Heart left ventricle (tissue), 16 donors: ENCODE measurements around the gene ABO. TPM values are rescaled to one million over a fixed set of nuclear protein-coding genes. Genes with fewer than 3 reads are reported as not detected.
"Not testable (repeated sequence)": the region's sequence is repeated elsewhere in the genome, so short reads cannot be mapped to it uniquely, and the experiment has no call there.

Experiments used
- ATAC-seq, 4 donors: fragments of 200-7000 bp; cut with Tn5 transposase; one replicate each; pipeline ENCODE4 v1.9.1; 2020 to 2022; ENCODE audit warnings: moderate library complexity in 4 of 4, mild to moderate bottlenecking in 3 of 4, moderate number of reproducible peaks in 1 of 4
- DNase-seq, 5 donors: peaks; one replicate each; pipeline ENCODE4 v3.0.0-alpha.2; 2020
- H3K27ac ChIP-seq, 12 donors: fragments of 200-600 bp; sonication (generic) in 4 of 12; one replicate each; pipeline versions ENCODE4 v1.5.0 to v1.8.0; 2016 to 2022; ENCODE audit warnings: mild to moderate bottlenecking in 2 of 12
- H3K27me3 ChIP-seq, 9 donors: fragments of 200-600 bp; sonication (generic) in 2 of 9; one replicate each; pipeline versions ENCODE4 v1.5.1 to v1.8.0; 2016 to 2022; ENCODE audit warnings: mild to moderate bottlenecking in 3 of 9
- H3K36me3 ChIP-seq, 9 donors: fragments of 200-600 bp; sonication (generic) in 2 of 9; one replicate each; pipeline versions ENCODE4 v1.5.0 to v1.8.0; 2018 to 2022; ENCODE audit warnings: mild to moderate bottlenecking in 2 of 9
- H3K4me1 ChIP-seq, 12 donors: fragments of 200-600 bp; sonication (generic) in 4 of 12; one replicate each; pipeline versions ENCODE4 v1.5.0 to v1.8.0; 2016 to 2022; ENCODE audit warnings: mild to moderate bottlenecking in 3 of 12
- H3K4me3 ChIP-seq, 12 donors: fragments of 200-600 bp; sonication (generic) in 4 of 12; one replicate each; pipeline versions ENCODE4 v1.5.0 to v1.8.0; 2017 to 2022; ENCODE audit warnings: mild to moderate bottlenecking in 9 of 12, moderate library complexity in 4 of 12
- H3K9me3 ChIP-seq, 12 donors: fragments of 200-600 bp; sonication (generic) in 4 of 12; one replicate each; pipeline versions ENCODE4 v1.5.0 to v1.8.0; 2016 to 2022; ENCODE audit warnings: mild to moderate bottlenecking in 1 of 12
- POLR2A ChIP-seq, 2 donors: fragments of 450-650 bp; IDR thresholded peaks; one replicate each; pipeline ENCODE4 v1.6.1; 2017; ENCODE audit warnings: antibody characterized with exemption in 2 of 2, mild to moderate bottlenecking in 2 of 2, moderate library complexity in 2 of 2
- WGBS, 4 donors: extraction: QIAGEN DNeasy Blood & Tissue Kit in 2 of 4; methylation state at CpG; one replicate each; pipeline versions ENCODE4 v1.1.5 to v1.1.7; 2013 to 2018; 5-methylcytosine and 5-hydroxymethylcytosine counted together
- intact Hi-C, 10 donors: fragments of 100-400 bp; cut with DNase I; formaldehyde crosslinking; loops; one replicate each; pipeline versions ENCODE4 v1.11.1 to v1.14.2; 2022
- polyA plus RNA-seq, 2 donors: library from polyadenylated mRNA; stranded (reverse); fragments of 200-250 nt; gene quantifications; one replicate each; pipeline ENCODE4 v1.2.3, GENCODE V29; 2013
- total RNA-seq, 9 donors: library from RNA; depleted of rRNA in 2 of 9; stranded (reverse); fragments of >200 nt in 2 of 9; fragmentation: NEBNext Ultra II Directional in 3 of 9; extraction: Animal tissue kit (Norgen Biotek cat#: 25700) in 3 of 9; gene quantifications; one replicate each; pipeline versions ENCODE4 v1.1.0 to v1.2.4, GENCODE V29; 2016 to 2023
- TF ChIP-seq, protein P1 (sequence below), 12 donors: fragments of 200-600 bp; sonication (generic) in 4 of 12; IDR thresholded peaks; one replicate each; pipeline versions ENCODE4 v1.5.0 to v1.8.0; 2018 to 2022; ENCODE audit warnings: antibody characterized with exemption in 12 of 12, mild to moderate bottlenecking in 5 of 12
- donor health status: ischemic (EF 13 %, LVEDD 7.1; RV severe dilation, severe dysfunction).
- donor health status: healthy with polysubstance abuse.
- donor health status: DM: no; HTN: yes; CAD: no.
- donor health status: DM: no; HTN: no; CAD: no.
- donor health status: ischemic (EF 25% LVEDD 6.9; RV normal size, moderate dysfunction).
- donor health status: ischemic (EF 25% LVEDD 5.7; RV mildly dilated, moderate dysfunction).
- donor health status: healthy.
- donor health status: DM: yes; HTN: yes; CAD: no.
- donor health status: ischemic (EF 35%, LVEDD 5.7; RV mildly dilated, moderate dysfunction).
- donor health status: nonischemic (EF 11% LVEDD 7.7; RV severe dilation, severe dysfunction).
- donor health status: DM: yes; HTN: yes; CAD: no.
- donor health status: PGD.
- donor health status: ischemic (EF 29% LVEDD 5.4; RV normal size, mild dysfunction).
- donor health status: nonischemic (EF 23%, LVEDD 6.1; RV moderate dilation, normal function).

The ABO gene
- total and polyA plus RNA-seq, 11 donors = 0.43 to 3.5 (median 1.9) TPM

DNA sequence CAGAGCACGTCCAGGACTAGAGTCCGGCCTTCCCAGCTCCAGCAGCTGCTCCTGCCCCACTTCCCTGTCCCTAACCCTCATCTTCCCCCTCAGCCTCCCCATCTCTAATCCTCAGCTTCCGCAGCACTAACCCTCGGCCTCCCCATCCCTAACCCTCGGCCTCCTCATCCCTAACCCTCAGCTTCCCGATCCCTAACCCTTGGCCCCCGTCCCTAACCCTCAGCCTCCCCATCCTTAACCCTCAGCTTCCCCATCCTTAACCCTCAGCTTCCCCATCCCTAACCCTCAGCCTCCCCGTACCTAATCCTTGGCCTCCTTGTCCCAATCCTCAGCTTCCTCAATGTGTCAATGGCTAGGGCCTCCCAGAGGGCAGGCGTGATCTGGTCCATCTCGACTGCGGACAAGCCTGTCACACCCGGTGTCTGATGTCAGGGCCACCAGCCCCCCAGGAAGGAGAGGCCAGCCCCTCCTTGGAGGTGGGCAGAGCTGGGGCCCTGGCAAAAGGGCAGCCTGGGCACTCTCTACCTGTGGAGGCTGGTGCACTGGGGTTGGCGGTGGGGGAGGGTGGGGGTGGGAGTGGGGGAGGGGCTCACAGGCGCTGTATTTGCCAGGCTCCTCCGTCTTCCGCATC lies 67.3 kb downstream of the ABO start:
- H3K27ac ChIP-seq = no peak overlapping the region
- no peaks in the 10 kb centered on the region for H3K4me1 ChIP-seq
- ATAC-seq (no peak), DNase-seq (no peak)
- WGBS, 4 donors = 76 to 85% (median 77%) methylated on average over 14 to 16 of the region's 16 CpGs
- H3K36me3 ChIP-seq = no peaks in the 10 kb centered on the region
- peaks cover 0 to 6% (median 0%) of the 10 kb centered on the region in 12 donors for H3K9me3 ChIP-seq
- H3K4me3 ChIP-seq = no peak overlapping the region
- TF ChIP-seq POLR2A (IDR thresholded peaks at IDR 0.05) = no peak
- TF ChIP-seq, protein P1, sequence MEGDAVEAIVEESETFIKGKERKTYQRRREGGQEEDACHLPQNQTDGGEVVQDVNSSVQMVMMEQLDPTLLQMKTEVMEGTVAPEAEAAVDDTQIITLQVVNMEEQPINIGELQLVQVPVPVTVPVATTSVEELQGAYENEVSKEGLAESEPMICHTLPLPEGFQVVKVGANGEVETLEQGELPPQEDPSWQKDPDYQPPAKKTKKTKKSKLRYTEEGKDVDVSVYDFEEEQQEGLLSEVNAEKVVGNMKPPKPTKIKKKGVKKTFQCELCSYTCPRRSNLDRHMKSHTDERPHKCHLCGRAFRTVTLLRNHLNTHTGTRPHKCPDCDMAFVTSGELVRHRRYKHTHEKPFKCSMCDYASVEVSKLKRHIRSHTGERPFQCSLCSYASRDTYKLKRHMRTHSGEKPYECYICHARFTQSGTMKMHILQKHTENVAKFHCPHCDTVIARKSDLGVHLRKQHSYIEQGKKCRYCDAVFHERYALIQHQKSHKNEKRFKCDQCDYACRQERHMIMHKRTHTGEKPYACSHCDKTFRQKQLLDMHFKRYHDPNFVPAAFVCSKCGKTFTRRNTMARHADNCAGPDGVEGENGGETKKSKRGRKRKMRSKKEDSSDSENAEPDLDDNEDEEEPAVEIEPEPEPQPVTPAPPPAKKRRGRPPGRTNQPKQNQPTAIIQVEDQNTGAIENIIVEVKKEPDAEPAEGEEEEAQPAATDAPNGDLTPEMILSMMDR (IDR thresholded peaks at IDR 0.05) = no peak
- intact Hi-C loops = no loop called here
- peaks cover 0 to 9% (median 0%) of the 10 kb centered on the region in 9 donors for H3K27me3 ChIP-seq

DNA sequence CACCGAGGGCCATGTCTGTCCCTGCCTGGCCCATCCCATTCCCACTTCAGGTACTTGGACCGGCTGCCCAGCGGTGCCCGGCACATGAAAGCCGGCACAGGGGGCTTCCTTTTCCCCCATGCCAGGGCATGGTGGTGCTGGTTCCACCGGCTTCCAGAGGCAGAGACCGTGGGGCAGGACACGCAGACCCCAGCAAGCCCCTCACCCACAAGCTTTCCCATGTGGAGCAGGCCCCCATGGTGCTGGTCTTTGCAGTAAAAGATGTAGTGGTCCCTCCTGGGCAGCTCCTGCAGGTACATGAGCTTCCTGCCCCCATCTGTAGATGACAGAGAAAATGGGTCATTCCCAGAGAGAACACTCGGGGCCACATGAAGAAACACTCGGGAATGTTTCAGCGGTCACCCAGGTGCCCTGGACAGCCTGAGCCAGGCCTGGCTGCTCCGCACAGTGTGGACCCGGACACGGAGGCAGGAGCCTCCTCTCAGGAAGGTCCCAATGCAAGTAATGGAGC lies 67.9 kb downstream of the ABO start:
- no peak for DNase-seq
- no peaks in the 10 kb centered on the region for H3K4me1 ChIP-seq
- no peaks in the 10 kb centered on the region for H3K36me3 ChIP-seq
- no peak for TF ChIP-seq POLR2A (IDR thresholded peaks at IDR 0.05)
- TF ChIP-seq, protein P1 (IDR thresholded peaks at IDR 0.05) = no peak
- peaks cover 0 to 9% (median 0%) of the 10 kb centered on the region in 9 donors for H3K27me3 ChIP-seq
- intact Hi-C loops = no loop called here
- no peak for ATAC-seq
- no peak overlapping the region for H3K27ac ChIP-seq
- 81 to 90% (median 86%) methylated on average over 14 of the region's 14 CpGs for WGBS, 4 donors
- no peak overlapping the region for H3K4me3 ChIP-seq
- peaks cover 0 to 6% (median 0%) of the 10 kb centered on the region in 12 donors for H3K9me3 ChIP-seq

DNA sequence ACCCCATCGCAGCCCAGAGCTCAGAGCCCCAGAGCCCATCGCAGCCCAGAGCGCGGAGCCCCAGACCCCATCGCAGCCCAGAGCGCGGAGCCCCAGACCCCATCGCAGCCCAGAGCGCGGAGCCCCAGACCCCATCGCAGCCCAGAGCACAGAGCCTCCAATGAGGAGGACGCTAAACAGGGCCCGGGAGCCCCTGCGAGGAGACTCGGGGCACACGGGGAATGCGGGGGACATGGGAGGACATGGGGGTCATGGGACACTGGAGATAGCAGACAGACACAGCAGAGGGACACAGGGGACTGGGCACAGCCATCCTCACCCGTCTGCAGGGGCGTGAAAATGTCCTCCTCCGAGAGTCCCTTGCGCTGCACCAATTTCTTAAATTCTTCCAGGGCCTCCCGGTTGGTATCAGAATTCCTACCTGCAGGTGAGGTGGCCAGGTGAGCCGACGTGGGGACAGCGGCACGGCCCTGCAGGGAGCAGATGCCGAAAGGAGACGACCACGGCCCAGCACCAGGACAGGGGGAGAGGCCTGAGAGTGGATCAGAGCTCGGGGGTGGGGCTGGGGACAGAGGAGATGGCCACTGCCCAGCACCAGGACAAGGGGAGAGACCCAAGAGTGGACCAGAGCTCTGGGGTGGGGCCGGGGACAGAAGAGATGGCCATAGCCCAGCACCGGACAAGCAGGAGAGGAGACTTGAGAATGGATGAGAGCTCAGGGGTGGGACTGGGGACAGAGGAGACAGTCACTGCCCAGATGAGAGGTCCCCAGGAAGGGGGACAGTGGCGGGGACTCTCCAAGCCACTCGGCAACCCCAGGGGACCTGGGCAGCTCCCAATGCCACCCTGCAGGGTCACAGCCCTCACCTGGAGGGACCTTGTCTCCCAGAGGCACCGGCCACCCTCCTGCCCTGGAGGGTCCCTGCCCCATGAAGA lies 68.7 kb downstream of the ABO start:
- ATAC-seq = no peak
- Histone ChIP-seq H3K4me1 (no peaks in the 10 kb centered on the region), H3K9me3 (peaks cover 0 to under 1% (median 0%) of the 10 kb centered on the region in 12 donors), H3K4me3 (no peak overlapping the region), H3K36me3 (no peaks in the 10 kb centered on the region), H3K27me3 (peaks cover 0 to 9% (median 0%) of the 10 kb centered on the region in 9 donors), H3K27ac (no peak overlapping the region)
- DNase-seq = no peak
- no peak for TF ChIP-seq POLR2A (IDR thresholded peaks at IDR 0.05)
- TF ChIP-seq, protein P1 (IDR thresholded peaks at IDR 0.05) = no peak
- 76 to 84% (median 80%) methylated on average over 17 to 35 of the region's 35 CpGs for WGBS, 4 donors
- intact Hi-C loops = no loop called here

DNA sequence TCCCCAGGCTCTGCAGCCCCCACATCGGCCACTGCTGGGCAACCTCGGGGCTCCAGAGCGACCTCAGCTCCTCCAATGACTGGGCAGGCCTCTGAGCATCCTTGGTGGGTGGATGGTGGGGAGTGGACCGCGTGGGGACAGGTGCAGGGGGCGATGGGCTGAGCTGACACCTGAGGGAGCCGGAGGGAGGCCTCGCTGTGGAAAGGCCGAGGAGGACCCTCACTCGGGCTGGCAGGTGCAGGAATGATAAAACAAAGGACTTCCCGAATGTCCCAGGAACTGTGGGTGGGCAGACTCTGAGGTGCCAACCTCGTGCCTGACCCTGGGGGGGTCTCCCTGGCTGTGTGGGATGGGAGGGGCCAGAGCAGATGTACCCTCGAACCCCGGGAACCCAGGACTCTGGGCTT lies 69.5 kb downstream of the ABO start:
- intact Hi-C loops, H3K27ac ChIP-seq, ATAC-seq, H3K36me3 ChIP-seq, DNase-seq, H3K4me1 ChIP-seq, H3K4me3 ChIP-seq, H3K9me3 ChIP-seq: not testable (repeated sequence)
- H3K27me3 ChIP-seq = peaks cover 0 to 14% (median 0%) of the 10 kb centered on the region in 9 donors
- WGBS, 4 donors = 65 to 82% (median 73%) methylated on average over 10 to 14 of the region's 14 CpGs

Other genes starting within 250 kb of the ABO start
- gene GTF3C5, start 244.2 kb downstream of the ABO start, total RNA-seq = 10 to 100 TPM; 22.9 to 45.8 (median 34.5) TPM
- 10 to 100 TPM; 46.7 to 51.7 TPM for gene GTF3C5, start 244.2 kb downstream of the ABO start, polyA plus RNA-seq
- gene CEL, start 213.2 kb downstream of the ABO start, total RNA-seq = 1 to 10 TPM; 1.1 to 4.0 (median 2.8) TPM
- 1 to 10 TPM in 1 of 2 donors, under 1 TPM in 1; 0.61 to 2.1 TPM for gene CEL, start 213.2 kb downstream of the ABO start, polyA plus RNA-seq
- gene RALGDS, start 154.0 kb downstream of the ABO start, total RNA-seq = 10 to 100 TPM; 17.8 to 70.1 (median 26.6) TPM
- gene RALGDS, start 154.0 kb downstream of the ABO start, polyA plus RNA-seq = 10 to 100 TPM; 18.3 to 24.8 TPM
- 10 to 100 TPM in 2 of 9 donors, 1 to 10 TPM in 7; 4.6 to 22.5 (median 7.1) TPM for gene GBGT1, start 111.3 kb downstream of the ABO start, total RNA-seq
- 1 to 10 TPM; 5.4 to 7.0 TPM for gene GBGT1, start 111.3 kb downstream of the ABO start, polyA plus RNA-seq
- gene OBP2B, start 66.0 kb downstream of the ABO start, total RNA-seq = not detected
- under 1 TPM in 1 of 2 donors, not detected in 1; 0.38 TPM for gene OBP2B, start 66.0 kb downstream of the ABO start, polyA plus RNA-seq
- 10 to 100 TPM in 6 of 9 donors, 1 to 10 TPM in 3; 9.2 to 16.0 (median 11.1) TPM for gene SURF6, start 61.0 kb upstream of the ABO start, total RNA-seq
- 10 to 100 TPM; 12.3 to 19.6 TPM for gene SURF6, start 61.0 kb upstream of the ABO start, polyA plus RNA-seq
- 10 to 100 TPM; 15.5 to 33.8 (median 19.5) TPM for gene MED22, start 72.9 kb upstream of the ABO start, total RNA-seq
- gene MED22, start 72.9 kb upstream of the ABO start, polyA plus RNA-seq = 10 to 100 TPM; 12.3 to 30.7 TPM
- 1,000 to 10,000 TPM in 4 of 9 donors, 100 to 1,000 TPM in 5; 845 to 1,270 (median 964) TPM for gene RPL7A, start 73.0 kb upstream of the ABO start, total RNA-seq
- 1,000 to 10,000 TPM; 1,266 to 2,727 TPM for gene RPL7A, start 73.0 kb upstream of the ABO start, polyA plus RNA-seq
- 10 to 100 TPM; 36.8 to 58.1 (median 50.9) TPM for gene SURF1, start 81.3 kb upstream of the ABO start, total RNA-seq
- gene SURF1, start 81.3 kb upstream of the ABO start, polyA plus RNA-seq = 100 to 1,000 TPM in 1 of 2 donors, 10 to 100 TPM in 1; 70.8 to 104 TPM
- gene SURF2, start 81.3 kb upstream of the ABO start, total RNA-seq = 10 to 100 TPM; 10.0 to 24.8 (median 13.6) TPM
- gene SURF2, start 81.3 kb upstream of the ABO start, polyA plus RNA-seq = 10 to 100 TPM; 31.1 to 41.1 TPM
- 100 to 1,000 TPM in 2 of 9 donors, 10 to 100 TPM in 7; 53.8 to 106 (median 77.8) TPM for gene SURF4, start 100.9 kb upstream of the ABO start, total RNA-seq
- gene SURF4, start 100.9 kb upstream of the ABO start, polyA plus RNA-seq = 100 to 1,000 TPM in 1 of 2 donors, 10 to 100 TPM in 1; 31.2 to 185 TPM
- under 1 TPM in 7 of 9 donors, not detected in 2; 0.40 to 0.91 (median 0.52) TPM for gene STKLD1, start 101.2 kb upstream of the ABO start, total RNA-seq
- under 1 TPM; 0.25 to 0.46 TPM for gene STKLD1, start 101.2 kb upstream of the ABO start, polyA plus RNA-seq
- 10 to 100 TPM in 8 of 9 donors, 1 to 10 TPM in 1; 9.6 to 21.5 (median 13.7) TPM for gene REXO4, start 142.8 kb upstream of the ABO start, total RNA-seq
- 10 to 100 TPM; 10.7 to 30.6 TPM for gene REXO4, start 142.8 kb upstream of the ABO start, polyA plus RNA-seq
- 1 to 10 TPM; 1.0 to 3.7 (median 2.7) TPM for gene ADAMTS13, start 147.2 kb upstream of the ABO start, total RNA-seq
- gene ADAMTS13, start 147.2 kb upstream of the ABO start, polyA plus RNA-seq = 1 to 10 TPM in 1 of 2 donors, under 1 TPM in 1; 0.64 to 5.8 TPM
- 10 to 100 TPM in 7 of 9 donors, 1 to 10 TPM in 2; 8.0 to 15.3 (median 11.6) TPM for gene CACFD1, start 184.8 kb upstream of the ABO start, total RNA-seq
- 10 to 100 TPM; 10.9 to 21.9 TPM for gene CACFD1, start 184.8 kb upstream of the ABO start, polyA plus RNA-seq
- gene SLC2A6, start 203.9 kb upstream of the ABO start, total RNA-seq = 10 to 100 TPM in 1 of 9 donors, 1 to 10 TPM in 8; 1.8 to 10.4 (median 3.2) TPM
- gene SLC2A6, start 203.9 kb upstream of the ABO start, polyA plus RNA-seq = 1 to 10 TPM; 2.7 to 4.9 TPM
- not detected for gene MYMK, start 249.8 kb upstream of the ABO start, total RNA-seq
- not detected for gene MYMK, start 249.8 kb upstream of the ABO start, polyA plus RNA-seq